Loucy (cell line): ENCODE results near the gene TMEM259.

Experiments used
- CTCF ChIP-seq: fragments of 200-600 bp; sonication (generic); conservative IDR thresholded peaks from 2 replicates; pipeline ENCODE4 v1.5.1; 2014; ENCODE audit warnings: mild to moderate bottlenecking, antibody characterized with exemption, low read length
- EZH2phosphoT487 ChIP-seq: fragments of 200-600 bp; IDR thresholded peaks from 2 replicates; pipeline ENCODE4 v1.6.1; 2018; ENCODE audit warnings: antibody characterized with exemption, mild to moderate bottlenecking, moderate library complexity, borderline replicate concordance

- TF ChIP-seq CTCF = no peak
- TF ChIP-seq EZH2phosphoT487 = no peak
Measured at GRCh38 chr19:1070576-1070930, 49.6 kb upstream of the TMEM259 start.
